GM21381 (cell line): Measurements from ENCODE around the gene SCG3.

Source experiments
- ATAC-seq: cut with Tn5 transposase; IDR thresholded peaks from one replicate; pipeline ENCODE4 v1.9.1; 2021; ENCODE audit warnings: mild to moderate bottlenecking, moderate library complexity; ENCODE audit not compliant: unreplicated experiment

SCG3 gene

DNA sequence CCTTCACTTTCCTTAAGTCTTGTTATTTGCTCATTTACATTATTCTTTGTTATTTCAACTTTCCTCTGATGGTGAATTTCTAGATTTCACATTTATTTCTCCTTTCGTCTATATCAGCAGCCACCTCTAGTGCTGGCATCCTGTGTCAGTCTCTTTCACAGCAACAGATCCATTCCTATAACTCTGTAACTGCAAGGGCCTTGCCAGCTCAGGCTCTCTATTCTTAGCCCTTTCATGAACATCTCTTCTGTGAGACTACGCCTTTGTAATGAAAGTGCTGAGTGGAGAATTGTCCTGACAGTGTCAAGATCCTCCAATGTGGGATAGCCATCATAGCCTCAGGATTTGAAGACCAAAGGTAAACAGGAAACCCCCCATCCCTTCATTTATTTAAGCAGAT is 3.9 kb upstream of the SCG3 start:
- no peak for ATAC-seq

DNA sequence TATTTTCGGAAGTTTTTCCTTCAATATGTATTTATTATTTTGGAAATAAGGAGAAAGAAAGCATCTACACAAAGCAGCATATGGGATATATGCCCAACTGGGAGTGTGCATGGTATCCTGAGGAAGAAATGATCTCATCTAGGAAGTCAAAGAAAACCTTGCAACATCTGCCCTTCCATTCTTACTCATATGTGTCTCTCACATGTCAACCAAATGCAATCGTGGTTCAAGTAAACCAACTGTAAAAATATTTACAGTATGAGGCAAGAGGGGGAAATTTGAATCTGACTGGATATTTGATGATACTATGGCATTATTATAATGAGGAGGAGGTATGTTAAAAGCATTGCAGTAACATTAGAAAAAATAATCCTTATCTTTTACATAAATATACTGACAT is 3.2 kb upstream of the SCG3 start:
- no peak for ATAC-seq

DNA sequence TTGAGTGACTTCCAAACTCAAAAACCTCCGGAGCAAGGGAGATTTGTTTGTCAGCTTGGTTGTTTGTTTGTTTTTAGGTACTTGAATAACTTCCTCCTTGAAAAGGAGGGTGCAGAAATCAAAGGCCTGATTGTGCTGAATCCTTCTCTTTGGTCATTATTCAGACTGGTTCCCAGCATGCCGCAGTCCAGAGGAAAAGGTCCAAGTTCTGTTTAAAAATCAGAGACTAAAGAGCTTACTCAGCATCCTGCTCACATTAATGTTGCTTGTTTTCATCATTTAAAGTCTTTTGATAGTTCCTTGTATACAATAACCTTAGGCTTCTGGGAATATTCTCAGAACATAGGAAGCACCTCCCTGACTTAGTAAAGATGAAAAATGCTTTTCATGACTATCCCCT is 982 bp upstream of the SCG3 start:
- no peak for ATAC-seq

DNA sequence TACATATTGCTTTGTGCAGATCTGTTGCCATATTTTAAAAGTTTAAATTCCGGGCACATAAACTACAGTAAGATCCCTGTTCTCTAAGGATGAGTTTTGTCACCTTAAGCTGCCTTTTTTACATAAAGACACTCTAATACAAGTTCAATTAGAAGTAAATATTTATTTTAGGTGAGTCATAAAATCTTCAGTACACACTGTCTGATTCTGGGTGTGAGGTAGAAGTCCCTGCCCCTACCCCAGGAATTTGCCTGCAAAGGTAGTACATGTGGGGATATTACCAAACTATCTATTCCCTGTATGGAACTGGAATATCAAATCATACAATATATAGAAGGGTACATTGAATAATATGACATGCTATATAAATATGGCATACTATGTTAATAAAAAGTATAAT is 6.3 kb downstream of the SCG3 start:
- no peak for ATAC-seq

DNA sequence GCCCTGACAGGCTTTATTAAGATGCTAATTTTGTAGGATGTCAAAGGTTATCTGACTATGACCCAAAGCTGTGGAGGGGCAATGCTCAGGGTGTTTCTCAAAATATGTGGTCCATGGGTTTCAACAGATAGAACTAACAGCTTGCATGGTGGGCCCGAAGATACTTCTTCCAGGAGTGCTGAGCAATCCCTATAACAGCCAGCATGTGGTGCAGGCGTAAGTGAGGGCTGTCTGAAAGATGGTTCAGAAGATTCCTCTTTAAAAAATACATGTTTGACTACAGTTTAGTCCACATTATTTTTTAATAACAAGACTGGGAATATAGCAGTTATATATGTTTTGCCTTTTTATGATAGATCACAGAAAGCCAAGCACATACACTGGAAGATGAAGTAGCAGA is 7.6 kb downstream of the SCG3 start:
- ATAC-seq, result no peak

DNA sequence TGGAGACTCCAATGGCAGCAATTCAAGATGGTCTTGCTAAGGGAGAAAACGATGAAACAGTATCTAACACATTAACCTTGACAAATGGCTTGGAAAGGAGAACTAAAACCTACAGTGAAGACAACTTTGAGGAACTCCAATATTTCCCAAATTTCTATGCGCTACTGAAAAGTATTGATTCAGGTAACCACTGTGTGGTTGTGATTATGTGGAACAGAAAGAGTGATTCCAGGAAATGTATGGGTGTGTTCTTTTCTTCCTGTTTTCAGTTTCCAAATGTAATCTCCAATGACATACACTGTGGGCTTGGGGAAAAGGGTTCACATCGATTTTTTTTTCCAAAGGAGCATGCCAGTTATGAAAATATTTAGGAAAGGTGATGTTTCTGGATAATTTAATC is 10.9 kb downstream of the SCG3 start:
- ATAC-seq, result no peak

DNA sequence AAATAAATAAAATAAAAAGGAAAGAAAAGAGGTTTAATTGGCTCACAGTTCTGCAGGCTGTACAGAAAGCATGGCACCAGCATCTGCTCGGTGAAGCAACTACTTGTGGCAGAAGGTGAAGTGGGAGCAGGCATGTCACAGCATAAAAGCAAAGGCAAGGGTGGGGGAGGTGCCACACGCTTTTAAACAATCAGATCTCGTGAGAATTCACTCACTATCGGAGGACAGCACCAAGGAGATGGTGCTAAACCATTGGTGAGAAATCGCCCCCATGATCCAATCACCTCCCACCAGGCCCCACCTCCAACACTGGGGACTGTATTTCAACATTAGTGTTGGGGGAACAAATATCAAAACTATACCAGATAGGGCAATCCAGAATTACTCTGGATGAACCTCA is 15.3 kb downstream of the SCG3 start:
- ATAC-seq, result no peak

DNA sequence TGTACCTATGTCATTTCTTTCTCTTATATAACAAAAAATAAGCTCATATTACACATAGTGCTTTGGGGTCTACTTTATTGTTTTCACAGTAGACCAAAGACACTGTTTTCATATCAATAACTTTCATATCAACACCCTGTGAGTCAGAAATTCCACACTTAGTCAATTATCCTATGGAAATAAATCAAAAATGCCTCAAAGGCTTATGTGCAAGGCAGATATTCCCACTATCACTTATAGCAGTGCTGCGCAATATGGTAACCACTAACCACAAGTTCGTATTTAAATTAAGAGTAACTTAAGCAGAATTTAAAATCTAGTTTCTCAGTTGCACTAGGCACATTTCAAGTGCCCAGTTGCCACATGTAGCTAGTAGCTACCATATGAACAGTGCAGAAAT is 15.9 kb downstream of the SCG3 start:
- no peak for ATAC-seq

DNA sequence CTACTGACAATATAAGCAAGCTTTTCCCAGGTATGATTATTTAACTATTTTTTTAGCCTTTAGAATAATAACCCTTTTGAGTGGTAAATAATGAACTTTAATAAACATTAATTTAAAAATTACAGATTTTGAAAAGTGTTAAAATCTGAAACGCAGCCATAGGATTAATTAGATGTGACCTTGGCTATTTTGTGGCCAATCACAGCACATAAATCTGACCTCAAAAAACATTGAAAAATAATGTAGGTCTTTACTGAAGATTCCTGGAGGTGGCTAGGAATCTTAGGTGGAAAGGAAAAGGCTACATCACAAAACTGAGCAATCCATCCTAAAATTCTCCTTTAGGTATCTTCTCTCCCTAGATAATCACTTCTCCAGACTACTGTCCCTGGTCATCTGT is 18.1 kb downstream of the SCG3 start:
- ATAC-seq, result no peak

DNA sequence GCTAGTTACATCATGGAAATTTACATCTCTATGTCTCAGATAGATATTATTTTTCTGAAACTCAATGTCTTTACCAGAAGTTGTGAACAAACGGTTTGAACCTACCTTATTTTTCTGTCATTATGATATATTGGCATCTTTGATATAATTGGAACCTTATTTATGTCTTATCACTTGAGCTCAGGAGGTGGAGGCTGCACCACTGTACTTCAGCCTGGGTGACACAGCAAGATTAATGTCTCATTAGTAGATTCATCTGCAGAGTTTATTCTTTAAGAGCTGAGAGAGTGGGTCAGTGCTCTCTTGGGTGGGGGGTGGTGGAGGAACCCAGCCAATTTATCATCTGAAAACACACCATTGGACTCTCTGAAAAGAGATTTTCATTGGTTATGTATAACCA is 21.4 kb downstream of the SCG3 start:
- ATAC-seq, result no peak

DNA sequence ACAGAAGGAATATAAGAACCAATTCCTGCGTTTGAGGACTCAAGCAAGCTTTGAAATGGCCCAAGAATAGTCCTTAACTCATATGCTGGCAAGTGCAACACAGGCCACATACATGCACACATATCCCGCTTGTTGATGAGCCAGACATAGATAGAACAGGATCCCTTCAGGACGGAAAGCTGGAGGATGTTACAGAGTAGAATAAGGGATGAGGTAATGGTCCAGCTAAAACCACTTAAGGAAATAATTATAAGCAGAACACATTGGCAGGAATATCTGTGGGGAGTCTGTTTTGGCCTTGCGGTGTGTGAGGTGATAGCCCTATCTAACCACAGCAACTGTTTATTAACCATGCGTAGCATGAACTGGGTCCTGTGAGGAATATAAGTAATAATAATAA is 25.0 kb downstream of the SCG3 start:
- no peak for ATAC-seq

DNA sequence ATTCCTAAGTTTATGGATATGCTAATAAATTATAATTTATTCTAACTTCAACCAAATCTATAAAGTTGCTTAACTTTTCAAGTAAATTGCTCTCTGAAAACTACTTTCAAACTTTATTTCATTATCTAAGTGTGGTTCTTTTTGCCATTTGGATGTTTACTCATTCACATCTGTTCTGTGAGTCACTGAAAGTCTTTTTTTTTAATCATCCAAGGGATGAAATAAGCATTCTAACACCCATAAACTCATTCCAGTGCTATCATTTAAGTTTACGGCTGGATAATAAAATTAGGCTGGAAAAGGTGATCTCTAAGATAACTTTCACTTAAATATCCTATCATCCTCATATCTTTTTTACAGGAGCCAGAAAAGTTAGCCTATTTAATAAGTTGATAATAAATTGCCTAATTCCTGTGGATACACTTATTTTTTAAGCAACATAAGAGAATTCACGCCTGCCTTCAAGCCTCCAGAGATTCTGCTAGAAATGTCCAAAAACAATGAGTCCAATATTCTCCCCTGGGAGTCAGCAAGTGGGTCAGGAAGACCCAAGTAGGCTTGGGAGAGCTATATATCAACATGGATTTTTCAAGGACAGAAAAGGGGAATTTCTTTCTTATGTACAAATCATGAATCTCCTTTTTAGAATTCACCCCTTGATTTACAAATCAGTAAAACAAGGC is 25.8 kb downstream of the SCG3 start:
- ATAC-seq, result no peak

DNA sequence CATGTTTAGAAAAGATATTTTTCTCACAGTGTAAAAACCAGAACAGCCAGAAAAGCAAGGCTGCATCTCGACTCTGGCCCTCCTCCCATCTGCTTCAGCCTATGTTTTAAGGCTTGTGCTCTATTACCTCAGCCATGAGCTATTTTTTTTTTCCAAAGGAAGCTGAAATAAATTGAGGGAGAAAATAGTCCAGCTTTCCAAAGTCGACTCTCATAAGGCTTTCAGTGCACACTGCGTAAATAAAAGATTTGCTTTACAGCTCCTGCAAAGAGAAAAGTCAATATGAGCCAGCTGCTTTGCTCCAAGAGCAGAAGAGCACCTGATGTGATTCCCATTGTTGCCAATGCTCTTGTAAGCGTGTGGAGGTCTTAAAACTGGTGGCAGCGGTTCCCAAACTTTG is 26.7 kb downstream of the SCG3 start:
- no peak for ATAC-seq

DNA sequence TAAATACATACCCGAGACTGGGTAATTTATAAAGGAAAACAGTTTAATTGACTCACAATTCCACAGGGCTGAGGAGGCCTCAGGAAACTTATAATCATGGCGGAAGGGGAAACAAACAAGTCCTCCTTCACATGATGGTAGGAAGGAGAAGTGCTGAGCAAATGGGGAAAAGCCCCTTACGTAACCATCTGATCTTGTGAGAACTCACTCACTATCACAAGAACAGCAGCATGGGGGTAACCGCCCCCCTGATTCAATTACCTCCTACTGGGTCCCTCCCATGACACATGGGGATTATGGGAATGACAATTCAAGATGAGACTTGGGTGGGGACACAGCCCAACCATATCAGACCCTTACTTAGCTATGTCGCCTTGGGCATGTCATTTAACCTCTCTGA is 27.7 kb downstream of the SCG3 start:
- no peak for ATAC-seq

DNA sequence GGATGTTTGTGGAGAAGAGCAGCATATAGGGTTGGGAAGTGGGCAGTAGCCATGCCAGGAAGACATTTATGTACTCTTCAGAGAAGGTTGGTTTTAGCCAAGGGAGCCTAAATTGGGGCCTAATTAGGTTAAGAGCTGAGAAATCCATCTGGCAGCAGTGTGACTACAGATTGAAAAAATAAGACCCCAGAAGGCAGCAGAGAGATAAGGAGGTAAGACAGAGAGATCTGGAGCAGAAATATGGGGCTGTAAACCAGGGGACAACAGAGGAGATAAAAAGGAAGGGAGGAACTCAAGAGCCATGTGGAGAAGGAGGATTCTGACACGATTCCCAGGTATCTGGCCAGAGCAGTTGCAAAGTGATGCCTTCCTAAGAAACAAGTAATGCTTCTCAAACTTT is 32.9 kb downstream of the SCG3 start:
- no peak for ATAC-seq

DNA sequence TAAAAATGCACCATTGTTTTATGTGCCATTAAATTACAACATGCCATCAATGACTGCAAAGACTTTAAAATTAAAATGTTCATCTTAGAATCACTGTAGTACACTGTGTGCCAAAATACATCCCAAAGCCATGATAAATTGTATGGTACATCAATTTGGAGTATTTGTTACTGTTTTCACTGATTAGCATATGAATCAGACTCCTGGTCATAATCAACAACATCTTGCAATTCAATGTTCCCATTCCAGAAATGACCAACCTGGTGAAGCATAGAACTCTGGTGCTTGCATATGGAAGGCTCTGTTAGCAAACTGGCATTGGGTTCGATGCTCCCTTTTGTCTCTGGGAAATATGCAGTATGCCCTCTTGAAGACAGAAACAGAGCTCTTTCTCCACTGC is 33.6 kb downstream of the SCG3 start:
- no peak for ATAC-seq

DNA sequence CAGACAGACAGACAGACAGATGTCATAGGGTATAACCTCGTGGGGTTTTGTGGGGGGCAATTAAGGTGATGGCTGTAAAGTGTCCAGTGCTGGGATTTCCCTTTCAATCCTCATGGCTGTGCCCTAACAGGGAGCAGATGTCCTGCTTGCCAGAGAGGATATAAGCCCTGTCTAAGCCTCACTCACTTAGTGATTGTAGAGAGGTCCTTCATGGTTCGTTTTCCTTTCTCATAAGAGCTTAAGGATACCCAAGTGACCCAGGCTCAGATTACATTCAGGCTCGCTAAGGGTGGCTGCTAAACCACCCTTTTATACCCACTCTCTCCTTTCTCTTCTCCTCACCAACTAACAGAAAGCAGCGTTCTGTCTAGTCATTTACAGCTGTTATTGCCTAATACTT is 36.9 kb downstream of the SCG3 start:
- no peak for ATAC-seq

DNA sequence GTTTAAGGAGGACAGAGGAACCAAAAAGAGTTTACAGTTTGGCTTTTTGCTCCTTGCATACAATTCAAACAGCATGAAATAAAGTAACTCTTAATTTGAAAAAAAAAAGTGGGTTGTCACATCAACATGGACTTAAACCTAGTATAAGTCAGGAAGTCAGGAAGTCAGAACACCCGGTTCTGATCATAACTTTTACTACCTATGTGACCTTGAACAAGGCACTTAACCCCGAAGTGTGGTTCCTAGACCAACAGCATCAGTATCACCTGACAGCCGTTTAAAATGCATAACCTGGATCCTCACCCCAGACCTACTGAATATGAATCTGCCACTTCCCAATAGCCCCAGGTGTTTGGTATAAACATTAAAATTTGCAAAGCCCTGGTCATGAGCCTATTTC is 37.4 kb downstream of the SCG3 start:
- ATAC-seq, result no peak

DNA sequence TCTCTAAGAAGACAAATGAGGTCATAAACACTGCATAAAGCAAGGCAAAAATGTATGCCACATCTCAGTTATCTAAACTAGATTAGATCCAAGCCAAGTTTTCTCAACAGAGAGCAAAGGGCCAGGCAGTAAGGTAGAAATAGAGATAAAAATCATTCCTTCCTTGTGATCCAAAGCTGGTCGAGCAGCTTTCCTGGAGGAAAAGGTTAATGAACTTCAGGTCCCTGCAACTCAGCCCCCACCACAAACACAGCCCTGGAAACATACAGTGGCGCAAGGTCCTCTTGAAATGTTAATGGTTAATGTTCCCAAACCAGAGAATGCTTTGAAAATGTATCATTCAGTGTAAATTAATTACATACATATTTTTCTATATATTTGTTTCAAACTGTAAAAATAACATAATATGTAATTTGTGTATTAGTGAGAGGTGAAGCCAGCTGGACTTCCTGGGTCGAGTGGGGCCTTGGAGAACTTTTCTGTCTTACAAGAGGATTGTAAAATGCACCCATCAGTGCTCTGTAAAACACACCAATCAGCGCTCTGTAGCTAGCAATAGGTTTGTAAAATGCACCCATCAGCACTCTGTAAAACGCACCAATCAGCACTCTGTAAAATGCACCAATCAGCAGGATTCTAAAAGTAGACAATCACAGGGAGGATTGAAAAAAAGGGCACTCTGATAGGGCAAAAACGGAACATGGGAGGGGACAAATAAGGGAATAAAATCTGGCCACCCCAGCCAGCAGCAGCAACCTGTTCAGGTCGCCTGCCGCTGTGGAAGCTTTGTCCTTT is 39.1 kb downstream of the SCG3 start:
- ATAC-seq, result no peak

DNA sequence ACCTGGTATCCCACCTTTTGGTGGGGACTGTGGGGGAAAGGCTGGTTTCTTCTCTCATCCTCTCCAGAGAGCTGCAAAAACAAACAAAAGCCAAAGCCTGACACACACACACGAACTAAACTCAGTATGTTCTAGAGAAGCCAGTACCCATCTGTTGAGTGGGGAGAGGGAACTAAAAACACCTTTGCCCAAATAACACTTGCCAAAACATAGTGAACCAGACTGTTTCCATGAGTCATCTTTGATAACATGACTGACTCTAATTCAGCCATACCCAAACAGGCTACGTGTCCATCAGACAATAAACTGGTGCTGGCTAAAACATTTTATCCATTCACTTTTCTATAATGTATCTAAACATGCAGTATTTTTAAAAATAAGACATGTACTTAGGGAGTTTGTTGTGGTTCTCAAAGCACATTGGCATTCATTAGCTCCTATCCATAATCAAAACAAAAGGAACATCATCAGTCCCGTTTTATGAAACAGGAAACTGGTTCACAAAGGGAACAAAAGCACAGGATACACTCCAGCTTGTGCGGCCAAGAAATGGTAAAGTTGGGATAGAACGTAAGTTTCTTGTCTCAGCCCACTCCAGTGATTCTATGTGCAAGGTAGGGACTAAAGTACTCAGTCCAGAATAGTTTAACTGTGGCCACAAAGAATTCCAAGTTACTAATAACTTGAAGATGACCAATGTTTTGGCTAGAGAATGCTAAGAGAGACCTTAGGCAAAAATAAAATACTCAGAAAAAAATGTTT is 40.1 kb downstream of the SCG3 start:
- ATAC-seq, result no peak

DNA sequence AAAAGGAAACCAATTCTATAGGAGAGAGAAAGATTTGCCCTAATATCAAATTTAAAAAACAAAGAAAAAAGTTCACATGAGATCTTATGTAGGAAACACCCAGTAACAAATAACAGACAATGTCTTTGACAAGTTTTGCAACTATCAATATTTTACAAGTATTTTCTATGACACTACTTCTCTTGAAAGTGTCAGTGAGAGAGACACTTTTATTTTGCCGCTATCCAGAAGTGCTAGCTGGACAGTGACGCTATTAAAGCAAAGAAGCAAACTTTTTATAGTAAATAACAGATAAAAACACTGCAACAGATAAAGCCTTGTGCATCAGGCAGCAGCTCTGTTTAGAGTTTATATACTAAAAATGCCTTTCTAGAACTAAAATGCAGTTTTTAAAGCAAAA is 42.9 kb downstream of the SCG3 start:
- no peak for ATAC-seq

DNA sequence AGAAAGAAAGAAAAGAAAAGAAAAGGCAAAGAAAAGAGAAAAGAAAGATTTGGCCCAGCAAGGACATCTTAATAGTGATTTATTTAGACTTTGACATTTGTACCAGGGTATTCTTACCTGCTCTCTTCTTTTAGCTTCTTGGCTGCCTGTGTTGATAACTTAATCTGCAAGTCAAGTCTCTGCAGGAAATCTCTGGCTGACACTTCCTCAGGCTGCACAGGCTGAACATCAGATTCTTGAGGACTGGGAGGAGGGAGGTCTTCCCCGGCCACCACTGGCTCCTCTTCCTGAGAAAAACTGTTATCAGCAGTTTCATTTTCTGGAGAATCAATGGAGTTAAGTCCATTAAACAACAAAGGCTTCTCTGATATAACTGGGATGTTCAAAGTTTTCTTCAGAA is 43.4 kb downstream of the SCG3 start:
- ATAC-seq, result no peak
